ENCODE results near the gene CPA5.

CPA5 gene

DNA sequence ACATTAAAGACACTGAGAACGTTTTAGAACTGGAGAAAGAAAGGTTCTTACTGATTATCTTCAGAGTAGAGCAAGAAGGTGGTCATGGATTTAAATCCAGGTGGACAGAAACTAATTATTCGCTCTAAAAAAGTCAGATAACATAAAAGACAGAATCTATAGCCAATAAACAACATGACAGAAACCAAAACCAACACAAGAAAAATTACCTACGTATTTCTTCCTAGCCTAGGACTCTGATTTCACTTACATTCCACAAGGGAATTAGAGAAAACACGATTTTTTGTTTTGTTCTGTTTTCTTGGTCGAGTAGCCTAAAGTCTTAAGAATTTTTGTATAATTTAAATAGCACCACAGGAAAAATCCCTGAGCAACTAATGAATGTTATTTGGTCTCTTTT lies 50.8 kb downstream of the CPA5 start:
- DNase-seq (ENCODE audit: low spot score) (no peak), FAIRE-seq (no peak)

DNA sequence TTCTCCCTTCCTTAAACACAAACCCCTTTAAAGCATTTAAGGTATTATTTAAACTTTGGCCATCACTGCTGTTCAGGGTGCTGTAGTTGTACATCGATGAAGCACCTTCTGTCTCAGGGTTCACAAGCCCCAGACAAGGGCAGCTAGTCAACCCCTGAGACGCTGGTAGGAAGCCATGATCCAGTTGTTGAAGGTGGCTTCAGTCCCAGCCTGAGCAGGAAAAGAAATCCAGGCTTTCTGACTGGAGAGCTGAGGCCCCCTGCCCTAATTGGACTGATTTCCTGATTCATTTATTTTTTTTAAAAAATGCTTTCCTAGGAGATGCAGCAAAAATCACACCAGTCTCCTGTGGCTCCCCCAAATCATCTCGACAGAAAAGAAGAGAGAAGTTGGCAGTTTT lies 51.5 kb downstream of the CPA5 start:
- no peak for FAIRE-seq
- DNase-seq (ENCODE audit: low spot score), result no peak

DNA sequence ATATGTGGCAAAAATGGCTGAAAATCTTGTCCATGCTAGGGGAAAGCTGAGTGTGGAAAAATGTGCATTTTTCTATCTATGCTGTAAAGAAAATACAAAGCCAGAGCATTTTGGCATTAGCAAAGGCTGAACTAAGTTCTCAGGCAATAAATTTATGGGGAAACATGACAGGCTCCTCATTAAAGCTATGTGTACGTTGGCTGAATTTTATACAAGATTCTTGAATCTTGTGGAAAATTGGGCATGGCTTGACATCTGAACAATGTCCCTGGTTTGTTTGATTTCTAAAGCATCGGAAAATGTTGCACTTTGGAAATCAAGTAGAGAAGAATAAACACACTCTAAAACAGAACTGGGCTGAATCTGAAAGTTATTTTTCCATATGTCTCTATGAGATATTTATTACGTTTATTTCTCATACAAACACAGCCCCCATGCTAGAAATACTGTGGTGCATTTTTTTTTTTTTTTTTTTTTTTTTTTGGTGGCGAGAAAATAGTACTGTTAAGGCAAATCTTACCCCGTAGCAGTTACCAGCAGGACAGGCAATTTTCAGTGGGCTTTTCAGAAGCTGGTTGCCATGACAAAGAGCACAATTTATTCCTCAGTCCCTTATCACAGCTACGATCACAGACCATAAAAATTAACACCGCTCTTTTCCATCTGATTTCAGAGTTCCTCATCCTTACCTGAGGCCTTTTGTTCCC lies 52.6 kb downstream of the CPA5 start:
- DNase-seq (ENCODE audit: low spot score) (no peak), FAIRE-seq (no peak)

DNA sequence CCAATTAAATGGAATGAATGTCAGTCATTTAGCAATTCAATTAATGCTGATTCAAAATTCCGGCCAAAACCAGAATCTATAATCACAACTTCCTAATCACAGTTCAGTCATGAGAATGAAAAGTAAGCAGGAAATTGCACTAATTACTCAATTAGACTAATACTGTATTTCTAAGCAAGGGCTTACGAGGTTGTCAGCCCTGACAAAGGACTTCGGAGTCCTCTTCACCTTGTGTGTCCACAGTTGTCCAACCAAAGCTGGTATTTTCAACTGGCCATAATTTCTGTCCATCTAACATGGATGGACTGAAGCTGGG lies 53.1 kb downstream of the CPA5 start:
- no peak for FAIRE-seq
- DNase-seq (ENCODE audit: low spot score), result no peak

DNA sequence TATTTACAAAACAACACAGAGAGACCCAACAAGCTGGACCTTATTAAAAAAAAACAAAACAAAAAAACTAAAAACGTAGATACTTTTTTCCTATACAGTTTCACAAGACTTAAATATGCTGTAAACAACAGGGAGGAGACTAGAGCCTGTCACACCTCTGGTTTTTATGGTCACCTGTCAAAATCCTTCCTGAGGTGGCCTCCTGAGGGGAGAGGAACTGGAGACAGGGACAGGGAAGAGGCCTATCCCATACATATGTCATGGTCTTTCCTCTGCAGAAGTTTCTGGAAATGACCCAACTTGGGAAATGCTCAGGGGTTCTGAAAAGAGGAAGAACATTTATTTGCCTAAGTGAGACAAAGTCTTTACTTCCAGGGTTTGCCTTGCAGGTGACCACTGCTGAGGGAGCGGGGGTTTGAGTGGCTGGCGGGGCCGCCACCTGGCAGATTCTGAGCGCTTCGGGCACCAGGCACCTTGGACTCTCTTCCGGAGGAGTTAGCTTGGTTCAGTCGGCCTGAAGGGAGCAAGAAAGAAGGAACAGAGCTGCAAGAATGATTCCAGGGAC lies 54.0 kb downstream of the CPA5 start:
- FAIRE-seq, result no peak
- no peak for DNase-seq (ENCODE audit: low spot score)

DNA sequence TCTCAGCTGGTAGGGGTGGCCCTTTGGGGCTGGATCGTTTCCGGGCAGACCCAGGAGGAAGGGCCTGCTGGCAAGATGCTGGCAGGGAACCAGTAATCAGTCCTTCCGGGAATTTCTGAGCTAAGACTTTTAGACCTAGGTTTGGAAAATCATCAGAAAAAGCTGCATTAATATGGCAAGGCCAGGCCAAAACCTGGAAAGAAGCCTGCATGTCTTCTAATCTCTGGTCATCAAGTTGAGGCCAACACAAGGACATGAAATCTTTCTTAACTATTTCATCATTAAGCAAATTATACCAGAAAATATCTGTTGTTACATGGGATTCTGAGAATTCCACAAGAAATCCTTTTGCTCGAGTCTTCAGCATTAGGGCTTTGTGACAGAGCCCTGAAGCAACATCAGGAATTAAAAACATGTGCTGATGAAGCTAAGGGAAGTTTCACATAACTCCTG lies 55.5 kb downstream of the CPA5 start:
- no peak for DNase-seq (ENCODE audit: low spot score)

DNA sequence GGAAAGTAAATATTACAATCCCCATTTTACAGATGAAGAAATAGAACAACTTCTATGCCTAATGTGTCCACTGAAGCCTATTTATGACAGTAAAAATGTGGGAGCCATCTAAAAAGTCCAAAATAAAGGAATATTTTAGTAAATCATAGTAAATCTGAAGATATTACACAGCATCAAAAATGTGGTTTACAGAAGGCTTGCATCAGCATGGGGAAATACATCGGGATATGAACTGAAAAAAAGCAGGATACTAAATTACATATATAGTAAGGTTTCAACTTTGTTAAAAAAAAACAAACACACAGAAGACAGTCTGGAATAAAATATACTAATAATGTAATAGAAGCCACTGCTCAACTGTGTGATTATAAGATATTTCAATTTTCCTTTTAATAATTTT lies 56.5 kb downstream of the CPA5 start:
- no peak for FAIRE-seq
- no peak for DNase-seq (ENCODE audit: low spot score)

More for the DNA sequence above, 55.5 kb downstream of the CPA5 start:
- no peak for FAIRE-seq

DNA sequence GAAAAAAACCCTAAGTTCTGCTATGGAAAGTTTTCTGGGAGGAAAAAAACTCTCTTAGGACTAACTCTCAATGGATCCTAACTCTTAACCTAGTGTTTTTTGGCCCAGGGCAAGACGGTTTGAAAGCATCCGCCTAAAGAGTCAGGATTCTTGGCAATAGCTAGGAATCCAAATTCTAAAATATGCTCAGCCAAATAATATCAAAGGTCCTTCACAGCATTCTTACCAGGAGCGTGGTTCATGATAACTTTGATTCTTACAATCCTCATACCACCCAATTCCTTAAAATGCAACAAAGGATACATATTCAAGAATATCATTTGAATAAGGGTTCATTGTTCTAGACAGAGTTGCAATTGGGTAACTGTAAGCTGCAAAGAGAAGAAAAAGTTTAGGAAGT lies 57.0 kb downstream of the CPA5 start:
- no peak for FAIRE-seq
- DNase-seq (ENCODE audit: low spot score), result no peak

DNA sequence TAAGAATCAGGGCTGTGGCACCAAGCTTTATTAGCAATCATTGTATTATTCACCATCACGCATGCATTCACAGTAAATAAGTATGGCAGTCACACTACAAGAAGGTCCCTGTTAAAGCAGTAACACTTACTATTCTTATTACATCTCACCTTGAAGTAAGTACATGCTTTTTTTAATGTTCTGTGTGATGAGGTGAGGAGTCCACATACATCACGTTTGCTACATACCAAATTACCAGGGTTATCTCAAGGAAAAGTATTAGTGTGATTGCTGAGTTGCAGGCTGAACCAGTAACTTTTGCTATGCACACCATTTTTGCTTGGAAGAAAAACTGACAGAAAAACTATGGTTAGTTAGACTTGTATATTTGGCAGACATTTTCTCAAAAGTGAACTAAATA lies 60.4 kb downstream of the CPA5 start:
- DNase-seq (ENCODE audit: low spot score) (no peak), FAIRE-seq (no peak)

DNA sequence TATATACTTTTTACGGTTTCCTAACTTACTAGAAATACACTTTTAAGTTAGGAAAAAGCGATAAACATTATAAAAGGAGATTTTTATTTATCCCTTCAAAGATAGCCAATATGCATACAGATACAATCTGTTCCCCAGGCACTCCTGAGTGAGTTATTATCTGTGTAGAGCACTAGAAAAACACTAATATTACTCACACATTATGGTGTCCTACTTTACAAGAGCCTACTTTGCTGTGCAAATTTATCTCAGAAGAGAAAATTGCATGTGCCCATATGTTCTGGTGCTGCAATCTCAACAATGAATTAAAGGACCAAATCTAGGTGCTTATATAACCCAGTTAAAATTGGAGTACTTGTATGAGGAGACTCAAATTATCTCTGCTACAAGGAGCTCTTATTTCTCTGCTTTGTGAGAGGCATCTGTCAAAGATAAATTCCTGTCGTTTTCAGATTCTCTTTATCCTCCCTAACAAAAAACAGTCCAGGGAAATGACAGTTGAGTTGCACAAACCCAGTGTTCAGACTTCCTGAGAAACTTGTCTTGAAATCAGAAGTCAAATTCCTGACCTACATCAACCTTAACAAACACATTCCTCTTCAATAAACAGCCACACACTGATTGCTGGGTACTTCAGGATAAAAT lies 64.6 kb downstream of the CPA5 start:
- DNase-seq (ENCODE audit: low spot score) (no peak), FAIRE-seq (no peak)

DNA sequence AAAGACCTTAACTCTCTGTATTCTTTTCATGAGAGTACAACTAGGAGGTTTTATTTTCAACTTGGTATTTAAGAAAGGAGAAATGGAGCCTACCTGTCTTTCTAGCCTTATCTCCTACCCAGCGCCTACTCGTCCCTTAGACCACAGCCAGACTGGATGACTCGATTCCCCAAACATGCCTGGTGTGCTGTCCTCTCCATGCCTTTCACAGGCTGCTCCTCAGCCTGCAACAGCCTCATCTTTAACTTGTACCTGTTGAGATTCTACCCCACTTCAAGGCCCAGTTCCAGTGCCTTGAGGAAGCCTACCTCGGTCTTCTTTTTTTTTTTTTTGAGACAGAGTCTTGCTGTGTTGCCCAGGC lies 65.1 kb downstream of the CPA5 start:
- no peak for FAIRE-seq
- DNase-seq (ENCODE audit: low spot score), result no peak

DNA sequence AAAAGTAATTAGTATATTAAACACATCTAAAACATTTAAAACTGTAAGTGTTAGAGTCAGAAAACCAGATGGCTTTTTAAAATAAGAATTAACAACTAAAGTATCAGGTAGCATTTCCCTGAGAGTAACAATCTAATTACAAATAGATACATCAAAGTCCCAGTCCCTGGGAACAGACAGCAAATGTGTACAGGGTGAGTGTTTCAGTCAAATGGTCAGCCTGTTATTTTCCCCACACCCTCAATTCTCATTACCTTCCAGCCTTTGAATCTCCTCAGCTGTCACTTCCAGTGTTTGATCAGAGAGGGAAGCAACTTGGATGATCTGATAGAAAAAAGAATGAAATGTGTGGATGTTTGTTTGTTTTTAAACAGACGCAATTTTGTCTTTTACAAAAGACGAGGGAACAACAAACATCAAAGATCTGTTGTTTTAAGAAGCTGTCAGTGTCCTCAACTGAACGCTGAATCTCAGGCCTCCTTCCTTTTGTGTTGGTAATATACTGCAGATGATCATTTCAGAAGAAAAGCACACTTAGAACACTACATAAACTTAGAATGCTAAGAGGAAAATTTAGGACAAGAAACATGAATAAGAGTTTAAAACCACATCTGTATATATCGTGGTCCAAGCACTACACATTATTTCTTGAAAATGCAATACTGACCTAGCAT lies 66.4 kb downstream of the CPA5 start:
- no peak for DNase-seq (ENCODE audit: low spot score)
- FAIRE-seq, result no peak

DNA sequence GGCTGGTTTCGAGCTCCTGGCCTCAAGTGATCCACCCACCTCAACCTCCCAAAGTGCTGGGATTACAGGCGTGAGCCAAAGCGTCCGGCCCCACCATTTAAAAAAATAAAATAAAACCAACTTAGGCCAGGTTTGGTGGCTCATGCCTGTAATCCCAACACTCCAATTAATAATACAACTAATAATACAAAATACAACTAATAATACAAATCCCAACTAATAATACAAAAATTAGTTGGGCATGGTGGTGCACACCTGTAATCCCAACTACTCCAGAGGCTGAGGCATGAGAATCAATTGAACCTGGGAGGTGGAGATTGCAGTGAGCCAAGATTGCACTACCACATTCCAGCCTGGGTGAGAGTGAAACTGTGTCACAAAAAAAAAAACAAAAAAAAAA lies 68.6 kb downstream of the CPA5 start:
- FAIRE-seq (no peak), DNase-seq (ENCODE audit: low spot score) (no peak)

DNA sequence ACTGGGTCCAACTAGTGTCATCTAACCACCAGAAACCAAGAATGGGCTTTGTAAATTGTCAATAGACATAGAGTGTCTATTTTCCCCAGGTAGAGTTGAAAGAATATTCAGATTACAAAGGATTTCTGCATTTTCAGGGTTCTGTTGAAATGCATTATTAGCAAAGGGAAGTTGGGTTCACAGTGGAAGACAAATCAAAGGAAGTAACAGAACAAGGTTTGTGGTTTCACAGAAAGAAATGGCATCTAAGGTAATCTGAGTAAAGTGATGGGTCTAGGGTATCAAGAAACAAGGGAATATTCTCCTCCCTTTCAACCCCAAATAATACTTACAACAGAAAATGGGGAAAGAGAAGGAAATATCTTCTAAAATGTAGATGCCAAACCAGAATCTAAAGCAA lies 70.4 kb downstream of the CPA5 start:
- FAIRE-seq, result no peak
- no peak for DNase-seq (ENCODE audit: low spot score)

DNA sequence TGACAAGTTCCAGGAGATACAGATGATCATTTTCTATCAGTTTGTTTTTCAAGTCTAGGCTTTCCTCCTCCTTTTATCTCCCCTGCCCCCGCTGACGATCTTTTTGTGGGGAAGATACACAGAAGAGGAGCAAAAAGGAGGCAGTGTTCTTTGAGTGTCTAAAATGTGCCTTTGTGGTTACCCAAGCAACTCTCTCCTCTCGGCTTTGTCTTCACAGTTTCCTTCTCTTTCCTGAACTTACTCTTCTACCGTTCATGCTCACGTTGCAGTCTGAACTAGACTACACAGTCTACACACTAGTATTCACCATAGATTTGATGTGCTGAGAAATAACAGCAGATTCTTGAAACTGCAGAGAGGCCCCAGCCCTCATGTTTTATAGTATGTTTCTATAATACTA lies 72.6 kb downstream of the CPA5 start:
- FAIRE-seq (no peak), DNase-seq (ENCODE audit: low spot score) (no peak)

DNA sequence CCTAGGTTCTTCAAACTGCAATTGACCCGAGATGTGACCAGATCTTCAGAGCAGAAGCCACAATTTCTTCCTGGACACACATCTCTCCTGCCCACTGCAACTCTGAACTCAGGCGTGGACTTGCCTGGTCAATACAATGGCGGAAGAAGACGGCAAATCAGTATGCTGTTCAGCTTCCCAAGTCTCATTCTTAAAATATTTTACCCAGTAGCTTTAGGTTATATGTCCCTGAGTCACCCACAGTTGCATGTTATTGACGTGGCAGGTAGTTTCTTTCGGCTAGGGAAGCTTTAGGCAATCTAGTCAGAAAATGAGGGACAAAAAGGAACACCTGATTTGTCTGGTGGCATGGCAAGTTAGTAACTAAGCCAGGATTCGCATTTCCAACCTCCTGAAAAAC lies 73.7 kb downstream of the CPA5 start:
- no peak for FAIRE-seq
- DNase-seq (ENCODE audit: low spot score), result no peak

All from RCC 7860 (cell line).